ENCODE measurements around the gene TIMM10.

TIMM10 gene

DNA sequence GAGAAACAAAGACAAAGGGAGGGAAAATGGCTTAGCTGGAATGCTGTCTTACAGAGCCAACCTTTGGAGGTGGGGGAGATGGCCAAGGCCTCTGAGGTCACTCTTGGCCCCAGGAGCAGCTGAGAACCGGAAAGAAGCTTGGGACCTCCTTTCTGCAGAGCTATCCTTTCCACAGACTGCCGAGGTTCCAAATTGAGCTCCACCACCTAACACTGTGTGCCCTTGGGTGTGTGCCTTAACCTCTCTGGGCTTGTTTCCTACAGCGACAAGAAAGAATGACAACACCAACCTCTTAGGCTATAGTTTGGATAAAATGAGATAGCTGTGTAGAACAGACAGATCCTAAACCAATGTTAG is 47.0 kb downstream of the TIMM10 start:
- no peak for DNase-seq (ENCODE audit: low read depth)

GRCh38 chr11:57482782-57483561 is 47.6 kb downstream of the TIMM10 start:
- peak; percentile 62 for DNase-seq (ENCODE audit: low read depth)

DNA sequence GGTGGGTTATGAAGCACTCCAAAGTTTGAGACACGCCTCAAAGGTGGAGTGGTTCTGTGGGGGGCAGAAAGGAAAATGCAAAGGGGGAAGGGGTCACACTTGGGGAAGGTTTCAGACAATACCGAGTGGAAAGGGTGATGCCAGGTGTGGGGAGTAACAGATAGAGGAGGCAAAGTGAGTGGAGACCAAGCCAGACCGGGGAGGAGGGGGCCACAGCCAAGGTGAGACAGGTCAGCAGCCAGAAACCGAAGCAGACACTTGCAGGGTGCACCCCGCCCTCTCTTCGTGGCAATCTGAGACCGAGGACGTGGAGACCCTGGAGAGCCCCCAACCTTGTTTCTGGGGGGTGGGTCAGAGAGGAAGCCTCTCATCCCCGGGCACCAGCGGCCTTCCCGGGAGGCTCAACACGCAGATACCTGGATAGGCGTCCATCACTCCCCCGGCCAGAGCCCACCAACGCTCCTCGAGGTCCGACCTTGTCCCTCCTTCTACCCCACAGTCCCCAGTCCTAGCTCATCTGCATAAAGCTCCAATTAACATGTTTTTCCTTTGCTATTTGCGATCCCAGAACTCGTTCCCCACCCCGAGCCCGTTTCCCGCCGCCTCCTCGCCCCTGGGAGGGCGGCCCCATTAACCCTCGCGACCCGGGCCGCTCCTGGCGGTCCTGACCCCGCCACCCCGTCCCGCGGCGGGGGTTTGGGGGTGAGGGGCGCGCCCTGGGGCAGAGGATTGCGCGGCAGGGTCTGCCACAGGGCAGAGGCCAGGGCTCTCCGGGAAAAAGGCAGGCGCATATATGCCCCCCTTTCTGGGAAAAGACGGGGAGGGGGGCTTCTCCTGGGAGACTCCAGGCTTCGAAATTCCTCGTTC is 48.4 kb downstream of the TIMM10 start:
- no peak for DNase-seq (ENCODE audit: low read depth)

- DNase-seq (ENCODE audit: low read depth) = no peak
Measured at GRCh38 chr11:57481315-57481714, 49.2 kb downstream of the TIMM10 start.

DNA sequence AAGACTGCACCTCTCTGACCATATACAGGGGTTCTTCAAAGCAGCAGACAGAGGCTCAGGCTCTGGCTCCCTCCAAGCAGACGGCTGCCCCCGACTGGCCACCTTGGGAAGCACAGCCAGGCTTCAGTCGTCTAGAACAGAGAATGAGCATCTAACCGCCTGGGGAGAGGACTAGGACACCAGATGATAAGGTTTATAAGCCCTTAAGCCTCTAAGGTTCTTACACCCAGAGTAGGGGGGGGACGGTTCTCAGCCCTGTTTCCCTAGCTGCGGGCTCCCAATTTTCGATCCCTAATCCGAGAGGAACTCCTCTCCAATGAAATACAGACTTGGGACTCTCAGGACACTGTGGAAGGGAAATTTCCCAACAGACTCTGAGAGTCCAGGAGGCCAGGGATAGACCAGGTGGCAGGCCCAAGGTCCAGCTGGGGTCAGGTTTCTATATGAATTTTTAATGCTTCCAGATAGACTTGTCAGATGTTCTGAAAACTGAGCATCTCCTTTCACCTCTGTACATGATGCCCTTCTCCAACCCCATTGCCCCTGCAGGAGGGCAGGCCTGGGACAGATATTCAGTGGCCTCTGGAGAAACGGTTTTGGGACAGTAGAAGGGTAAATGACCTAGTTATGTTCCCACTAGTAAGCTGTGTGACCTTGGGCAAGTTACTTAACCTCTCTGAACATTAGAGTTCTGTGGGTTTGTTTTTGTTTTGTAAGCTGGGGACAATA is 50.0 kb downstream of the TIMM10 start:
- DNase-seq (ENCODE audit: low read depth) = peak; percentile 57

GRCh38 chr11:57479911-57480310 is 50.6 kb downstream of the TIMM10 start:
- no peak for DNase-seq (ENCODE audit: low read depth)

- no peak for DNase-seq (ENCODE audit: low read depth)
Measured at GRCh38 chr11:57479021-57479663, 51.4 kb downstream of the TIMM10 start.
